GM21786 (cell line): Measurements from ENCODE around the gene SPRYD4.
A peak's percentile ranks its signal among the peaks of the same experiment; 100 is the strongest.
"Not testable (repeated sequence)": the region's sequence is repeated elsewhere in the genome, so short reads cannot be mapped to it uniquely, and the experiment has no call there.

ENCODE experiments used
- ATAC-seq: cut with Tn5 transposase; IDR thresholded peaks from one replicate; pipeline ENCODE4 v1.9.1; 2021; ENCODE audit not compliant: unreplicated experiment

Gene SPRYD4

GRCh38 chr12:56468216-56469006 is at the start of gene SPRYD4:
Gene SPRYD4, plus strand, starts transcription at chr12:56468578. Its CDS starts 14 bp downstream, at chr12:56468592.
- peak; percentile 83 for ATAC-seq

DNA sequence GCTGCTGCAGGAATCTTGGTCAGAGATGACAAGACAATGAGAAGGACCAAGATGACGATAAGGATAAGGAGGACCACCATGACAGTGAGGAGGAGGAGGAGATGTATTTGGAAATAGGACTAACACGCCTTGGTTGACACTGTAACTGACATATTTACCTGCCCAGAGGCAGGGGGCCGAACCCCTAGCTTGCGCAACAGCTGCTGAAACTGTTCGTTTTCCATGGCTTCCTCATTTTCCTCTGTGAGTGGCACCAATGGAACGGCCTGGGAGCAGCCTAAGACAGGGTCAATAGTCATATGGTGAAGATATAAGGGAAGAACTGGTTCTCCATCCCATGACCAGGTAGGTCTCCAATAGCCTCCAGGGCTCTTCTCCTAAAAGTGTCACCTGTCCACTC is 48.0 kb upstream of the SPRYD4 start:
- ATAC-seq: no peak

GRCh38 chr12:56425193-56425592 is 43.2 kb upstream of the SPRYD4 start:
- ATAC-seq: no peak

GRCh38 chr12:56425940-56426438 is 42.4 kb upstream of the SPRYD4 start:
- ATAC-seq: no peak

GRCh38 chr12:56431288-56431687 is 37.1 kb upstream of the SPRYD4 start:
- no peak for ATAC-seq

GRCh38 chr12:56431850-56432249 is 36.5 kb upstream of the SPRYD4 start:
- ATAC-seq: no peak

- no peak for ATAC-seq
Measured at GRCh38 chr12:56434828-56435227, 33.5 kb upstream of the SPRYD4 start.

DNA sequence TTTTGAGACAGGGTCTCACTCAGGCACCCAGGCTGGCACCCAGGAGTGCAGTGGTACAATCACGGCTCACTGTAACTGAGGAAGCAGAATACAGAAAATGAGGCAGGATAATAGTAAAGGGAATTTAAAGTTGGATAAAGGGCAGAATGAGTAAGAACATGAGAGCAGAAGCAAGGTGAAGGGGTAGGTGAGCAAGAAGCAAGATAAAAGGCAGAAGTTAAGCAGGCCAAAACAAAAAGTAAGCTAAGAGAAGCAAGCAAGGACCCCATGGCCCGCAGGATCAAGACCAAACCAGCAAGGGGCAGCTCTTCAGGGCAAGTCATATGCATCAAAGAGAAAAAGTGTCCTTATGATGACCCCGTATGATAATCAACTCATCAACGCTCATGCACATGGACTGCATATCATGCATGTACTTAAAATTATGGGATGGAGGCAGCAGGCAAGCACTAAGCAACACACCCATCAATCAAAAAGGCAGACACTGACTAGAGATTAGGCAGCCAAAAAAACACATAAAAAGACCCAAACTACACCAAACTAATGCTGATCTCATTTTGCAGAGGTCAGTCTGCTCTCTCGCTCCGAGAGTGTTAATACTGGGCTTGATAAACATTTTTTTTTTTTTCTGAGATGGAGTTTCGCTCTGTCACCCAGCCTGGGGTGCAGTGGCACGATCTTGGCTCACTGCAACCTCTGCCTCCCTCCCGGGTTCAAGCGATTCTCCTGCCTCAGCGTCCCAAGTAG is 30.8 kb upstream of the SPRYD4 start:
- ATAC-seq: no peak

DNA sequence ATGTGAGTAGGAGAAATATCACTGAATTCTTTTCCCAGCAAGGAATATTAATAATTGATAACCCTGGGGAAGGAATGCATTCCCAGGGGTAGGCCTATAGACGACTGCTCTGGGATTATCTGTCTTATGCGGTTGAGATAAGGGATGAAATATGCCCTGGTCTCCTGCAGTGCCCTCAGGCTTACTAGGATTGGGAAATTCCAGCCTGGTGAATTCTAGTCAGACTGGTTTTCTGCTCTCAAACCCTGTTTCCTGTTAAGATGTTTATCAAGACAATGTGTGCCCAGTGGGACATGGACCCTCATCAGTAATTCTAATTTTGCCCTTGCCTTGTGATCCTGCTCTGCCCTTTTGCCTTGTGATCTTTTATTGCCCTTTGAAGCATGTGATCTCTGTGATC is 25.2 kb upstream of the SPRYD4 start:
- ATAC-seq: not testable (repeated sequence)

DNA sequence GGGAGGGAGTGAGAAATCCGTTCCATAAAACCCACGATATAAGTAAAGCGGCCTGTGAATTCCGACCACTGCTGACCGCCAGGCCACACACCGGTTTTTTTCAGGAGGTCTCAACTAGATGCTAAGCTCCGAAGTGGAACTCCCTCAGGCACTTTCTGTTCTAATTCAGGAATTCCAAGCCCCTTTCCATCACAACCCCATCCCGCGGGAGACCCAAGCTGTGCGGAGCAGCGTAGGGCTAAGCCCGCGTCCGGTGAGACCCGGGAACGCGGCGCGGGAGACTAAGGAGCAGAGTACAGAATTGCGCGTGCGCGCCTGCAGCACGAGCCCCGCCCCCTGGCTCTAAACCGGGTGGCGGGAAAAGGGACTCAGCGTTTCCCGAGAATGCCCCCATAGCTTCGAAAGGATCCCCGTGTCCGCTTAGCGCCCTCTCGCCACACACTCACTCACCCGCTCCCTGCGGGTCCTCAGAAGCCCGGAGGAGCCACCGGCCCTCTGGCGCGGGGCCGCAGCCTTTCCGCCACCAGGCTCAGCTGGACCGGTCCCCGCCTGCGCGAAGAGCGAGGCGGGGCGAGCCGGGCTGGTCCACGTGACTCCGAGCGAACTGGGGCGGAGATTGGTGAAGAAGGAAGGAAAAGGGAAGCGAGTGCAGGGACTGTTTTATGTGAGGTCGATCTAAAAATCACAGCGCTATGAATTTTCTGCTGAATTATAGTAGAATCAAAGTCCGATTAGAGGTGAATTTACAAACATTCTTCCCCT is 19.3 kb upstream of the SPRYD4 start, which contains the start of gene TIMELESS:
Gene TIMELESS, minus strand, starts transcription at position 567 of the 762 bp plus-strand sequence. CDS start 15,256 bp downstream, outside the sequence.
- peak; percentile 92 for ATAC-seq

GRCh38 chr12:56449622-56449984 is 18.8 kb upstream of the SPRYD4 start:
- ATAC-seq: no peak

DNA sequence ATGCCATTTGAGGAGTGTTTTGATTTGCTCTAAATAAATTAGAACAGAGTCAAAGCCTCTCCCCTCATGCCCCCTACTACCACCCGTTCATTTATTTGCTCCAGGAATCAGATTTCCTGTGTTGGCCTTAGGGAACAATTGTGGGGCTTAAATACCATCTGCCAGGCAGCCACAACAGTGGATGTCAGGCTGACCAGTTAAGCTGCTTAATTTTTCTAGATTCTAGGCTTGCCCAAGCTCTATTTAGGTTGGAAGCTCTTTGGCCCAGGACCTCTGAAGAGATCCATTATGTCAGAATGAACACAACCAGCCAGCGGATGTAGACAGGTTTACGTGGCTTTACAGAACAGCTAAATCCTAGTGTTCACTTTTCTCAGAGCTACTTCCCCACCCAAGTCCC is 18.1 kb upstream of the SPRYD4 start:
- no peak for ATAC-seq

DNA sequence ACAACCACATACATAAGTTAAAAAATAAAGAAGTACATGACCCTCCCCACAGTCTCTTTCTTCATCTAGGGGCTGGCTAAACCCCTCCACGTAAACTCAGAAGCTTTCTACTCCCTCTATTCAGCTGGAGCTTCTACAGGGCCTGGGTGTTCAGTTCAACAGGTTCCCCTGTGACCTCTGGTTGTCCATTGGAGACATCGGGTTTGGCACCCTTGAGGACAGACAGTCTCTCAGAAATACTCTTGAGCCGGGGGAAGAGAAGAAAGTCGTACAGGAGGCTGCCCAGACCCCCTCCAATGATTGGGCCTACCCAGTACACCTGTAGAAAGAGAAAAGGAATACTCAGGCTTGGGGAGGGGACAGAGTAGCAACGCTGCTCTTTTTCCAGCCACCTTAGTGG is 17.2 kb upstream of the SPRYD4 start:
- no peak for ATAC-seq

- ATAC-seq: no peak
Measured at GRCh38 chr12:56454557-56454956, 13.8 kb upstream of the SPRYD4 start, which contains the start of gene MIP. Gene MIP, minus strand, starts transcription at chr12:56454657. Its CDS starts 44 bp downstream, at chr12:56454613.

- ATAC-seq: no peak
Measured at GRCh38 chr12:56457817-56458216, 10.6 kb upstream of the SPRYD4 start.

GRCh38 chr12:56461235-56462159 is 6.9 kb upstream of the SPRYD4 start:
- no peak for ATAC-seq

- no peak for ATAC-seq
Measured at GRCh38 chr12:56462565-56462964, 5.8 kb upstream of the SPRYD4 start.

DNA sequence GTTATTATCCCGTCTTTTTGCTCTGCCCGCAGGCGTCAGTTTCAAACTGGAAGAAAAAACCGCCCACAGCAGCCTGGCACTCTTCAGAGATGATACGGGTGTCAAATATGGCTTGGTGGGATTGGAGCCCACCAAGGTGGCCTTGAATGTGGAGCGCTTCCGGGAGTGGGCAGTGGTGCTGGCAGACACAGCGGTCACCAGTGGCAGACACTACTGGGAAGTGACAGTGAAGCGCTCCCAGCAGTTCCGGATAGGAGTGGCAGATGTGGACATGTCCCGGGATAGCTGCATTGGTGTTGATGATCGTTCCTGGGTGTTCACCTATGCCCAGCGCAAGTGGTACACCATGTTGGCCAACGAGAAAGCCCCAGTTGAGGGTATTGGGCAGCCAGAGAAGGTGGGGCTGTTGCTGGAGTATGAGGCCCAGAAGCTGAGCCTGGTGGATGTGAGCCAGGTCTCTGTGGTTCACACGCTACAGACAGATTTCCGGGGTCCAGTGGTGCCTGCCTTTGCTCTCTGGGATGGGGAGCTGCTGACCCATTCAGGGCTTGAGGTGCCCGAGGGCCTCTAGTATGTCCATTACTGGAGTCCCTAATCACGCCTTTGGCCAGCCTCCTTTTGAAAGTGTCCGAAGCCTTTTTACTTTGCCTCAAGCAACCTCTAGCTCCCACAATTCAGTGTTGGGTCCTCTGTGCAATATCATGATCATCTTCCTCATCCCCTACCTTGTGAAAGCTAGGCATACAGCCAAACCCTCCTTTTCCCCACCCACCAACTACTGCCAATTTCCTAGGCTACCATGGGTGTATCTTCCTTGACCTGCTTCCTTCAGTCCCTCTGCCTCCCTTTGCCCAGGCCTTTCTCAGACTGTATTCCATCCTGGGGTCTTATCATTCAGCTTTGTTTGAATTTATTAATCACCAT is 891 bp downstream of the SPRYD4 start:
- no peak for ATAC-seq

GRCh38 chr12:56474389-56474788 is 6.0 kb downstream of the SPRYD4 start:
- ATAC-seq: no peak
